Fibroblast of lung (primary cell): ENCODE data around the gene CLEC12A. TPM values are rescaled to one million over a fixed set of nuclear protein-coding genes. Genes with fewer than 3 reads are reported as not detected.

Experiments
- DNase-seq, 2 donors: peaks; one replicate each; pipeline versions ENCODE4 v3.0.0 to v3.0.0-alpha.2; 2010; ENCODE audit warnings: low read depth in 2 of 2
- H2AFZ ChIP-seq: 2 replicates; pipeline ENCODE4 v1.5.1; 2012; ENCODE audit warnings: low read length, control low read depth, inconsistent platforms
- H3K27ac ChIP-seq: 2 replicates; pipeline ENCODE4 v1.5.1; 2011; ENCODE audit warnings: low read length, control low read depth; ENCODE audit not compliant: insufficient read depth
- H3K27me3 ChIP-seq: 2 replicates; pipeline ENCODE4 v1.5.1; 2011; ENCODE audit warnings: mild to moderate bottlenecking, low read length; ENCODE audit not compliant: control insufficient read depth, insufficient read depth
- H3K36me3 ChIP-seq: 2 replicates; pipeline ENCODE4 v1.5.1; 2011; ENCODE audit warnings: low read length; ENCODE audit not compliant: control insufficient read depth, insufficient read depth
- H3K4me1 ChIP-seq: 2 replicates; pipeline ENCODE4 v1.5.1; 2011; ENCODE audit warnings: low read length; ENCODE audit not compliant: control insufficient read depth, insufficient read depth; ENCODE audit errors: extremely low read depth
- H3K4me2 ChIP-seq: 2 replicates; pipeline ENCODE4 v1.5.1; 2011; ENCODE audit warnings: low read length, control low read depth; ENCODE audit not compliant: insufficient read depth; ENCODE audit errors: extremely low read depth
- H3K4me3 ChIP-seq, 4 experiments: fragments of 200-600 bp in 1 of 4; sonication (generic) in 1 of 4; replicated peaks in 1 of 4; 2 replicates each; pipeline ENCODE4 v1.5.1; 2011 to 2016; ENCODE audit warnings: low read length in 4 of 4, low read depth in 3 of 4, mild to moderate bottlenecking in 3 of 4, control low read depth in 2 of 4, inconsistent platforms in 1 of 4, mixed read lengths in 1 of 4; ENCODE audit not compliant: insufficient read depth in 1 of 4; ENCODE audit errors: control extremely low read depth in 1 of 4
- H3K79me2 ChIP-seq: 2 replicates; pipeline ENCODE4 v1.5.1; 2012; ENCODE audit warnings: mild to moderate bottlenecking, low read length, inconsistent platforms; ENCODE audit not compliant: control insufficient read depth, insufficient read depth
- H3K9ac ChIP-seq: 2 replicates; pipeline ENCODE4 v1.5.1; 2011; ENCODE audit warnings: mild to moderate bottlenecking, low read length, control low read depth; ENCODE audit not compliant: insufficient read depth
- H3K9me3 ChIP-seq: 2 replicates; pipeline ENCODE4 v1.5.1; 2012; ENCODE audit warnings: low read depth, low read length; ENCODE audit not compliant: control insufficient read depth, insufficient read depth
- H4K20me1 ChIP-seq: 2 replicates; pipeline ENCODE4 v1.5.1; 2011; ENCODE audit warnings: low read length; ENCODE audit not compliant: control insufficient read depth, insufficient read depth; ENCODE audit errors: extremely low read depth
- CTCF ChIP-seq, 2 donors: IDR thresholded peaks in 1 of 2; conservative IDR thresholded peaks in 1 of 2; 1 replicate in 1 of 2; 2 replicates in 1 of 2; pipeline ENCODE4 v1.5.1; 2011 to 2012; ENCODE audit warnings: low read length in 2 of 2, control low read depth in 1 of 2, inconsistent platforms in 1 of 2, low read depth in 1 of 2, mild to moderate bottlenecking in 1 of 2
- EZH2 ChIP-seq: IDR thresholded peaks from 2 replicates; pipeline ENCODE4 v1.5.1; 2012; ENCODE audit warnings: low read length, control low read depth, mild to moderate bottlenecking; ENCODE audit errors: missing control alignments
- polyA plus RNA-seq, 2 donors: library from polyadenylated mRNA; depleted of rRNA in 1 of 2; stranded (reverse) in 1 of 2; unstranded in 1 of 2; fragments of >200 nt; gene quantifications; 2 replicates each; pipeline ENCODE4 v1.2.1, GENCODE V29; 2011 to 2012; ENCODE audit warnings: missing spikeins in 1 of 2
- total RNA-seq: library from RNA; depleted of rRNA; stranded (reverse); fragments of >200 nt; gene quantifications from 2 replicates; pipeline ENCODE4 v1.2.1, GENCODE V29; 2014

CLEC12A gene
- total and polyA plus RNA-seq, 2 donors (not counting 1 experiment from before 2014, with no cell fraction given): not detected

- H3K79me2 ChIP-seq: no peaks in the 10 kb centered on the region
- no peaks in the 10 kb centered on the region for H3K27me3 ChIP-seq
- H3K36me3 ChIP-seq: no peaks in the 10 kb centered on the region
- H3K4me3 ChIP-seq: no peak overlapping the region
- no peak overlapping the region for H2AFZ ChIP-seq
- H3K4me2 ChIP-seq: no peak overlapping the region
- no peaks in the 10 kb centered on the region for H3K9me3 ChIP-seq
- no peaks in the 10 kb centered on the region for H4K20me1 ChIP-seq
- H3K27ac ChIP-seq: no peak overlapping the region
- no peak for TF ChIP-seq CTCF (conservative IDR thresholded peaks at IDR 0.05 in 1 of 2, IDR thresholded peaks at IDR 0.05 in 1 of 2; ENCODE audit: low read depth in 1 of 2, low read length in 2 of 2)
- TF ChIP-seq EZH2: no peak
- no peak overlapping the region for H3K9ac ChIP-seq
- no peak for DNase-seq
- no peaks in the 10 kb centered on the region for H3K4me1 ChIP-seq
Observed at GRCh38 chr12:9957834-9958233, 13.4 kb upstream of the CLEC12A start.

DNA sequence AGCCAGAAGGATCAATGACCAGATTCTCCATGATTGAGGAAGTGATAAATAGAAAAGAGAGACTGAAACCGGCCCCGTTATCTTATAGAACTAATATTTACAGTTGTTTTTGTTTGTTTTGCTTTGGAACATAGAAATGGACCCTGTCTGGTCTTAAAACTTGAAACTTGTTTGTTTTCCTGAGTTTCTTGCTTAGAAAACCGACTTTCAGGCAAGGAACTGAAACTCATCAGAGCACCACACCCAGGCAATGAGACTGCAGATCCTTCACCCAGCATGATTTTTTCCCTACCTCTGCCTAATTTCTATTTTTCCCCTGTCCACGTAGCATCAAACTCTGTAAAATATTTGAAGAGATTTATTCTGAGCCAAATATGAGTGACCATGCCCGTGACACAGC is 10.6 kb upstream of the CLEC12A start:
- no peak overlapping the region for H3K4me2 ChIP-seq
- no peaks in the 10 kb centered on the region for H4K20me1 ChIP-seq
- TF ChIP-seq CTCF (conservative IDR thresholded peaks at IDR 0.05 in 1 of 2, IDR thresholded peaks at IDR 0.05 in 1 of 2; ENCODE audit: low read depth in 1 of 2, low read length in 2 of 2) (no peak), EZH2 (no peak)
- H3K4me1 ChIP-seq: no peaks in the 10 kb centered on the region
- H3K9ac ChIP-seq: no peak overlapping the region
- no peaks in the 10 kb centered on the region for H3K9me3 ChIP-seq
- no peak for DNase-seq
- no peaks in the 10 kb centered on the region for H3K79me2 ChIP-seq
- no peak overlapping the region for H2AFZ ChIP-seq
- no peak overlapping the region for H3K27ac ChIP-seq
- no peaks in the 10 kb centered on the region for H3K36me3 ChIP-seq
- no peaks in the 10 kb centered on the region for H3K27me3 ChIP-seq
- no peak overlapping the region for H3K4me3 ChIP-seq

DNA sequence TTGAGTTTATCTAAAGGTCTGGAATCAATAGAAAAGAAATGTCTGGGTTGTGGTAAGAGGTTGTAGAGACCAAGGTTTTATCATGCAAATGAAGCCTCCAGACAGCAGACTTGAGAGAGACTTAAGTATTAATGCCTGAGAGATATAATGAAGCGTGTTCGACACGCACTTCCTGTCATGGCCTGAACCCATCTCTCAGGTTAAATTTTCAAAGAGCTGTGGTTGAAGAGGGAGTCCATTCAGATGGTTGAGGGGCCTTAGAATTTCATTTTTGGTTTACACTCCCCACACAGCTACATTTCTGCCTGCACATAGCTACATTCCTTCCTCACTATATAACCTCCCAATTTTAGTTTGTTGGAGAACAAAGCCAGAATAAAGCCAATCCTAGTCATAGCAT is 10.1 kb upstream of the CLEC12A start:
- Histone ChIP-seq H3K79me2 (no peaks in the 10 kb centered on the region), H3K9ac (no peak overlapping the region), H3K27me3 (no peaks in the 10 kb centered on the region), H3K4me1 (no peaks in the 10 kb centered on the region), H2AFZ (no peak overlapping the region), H3K4me3 (no peak overlapping the region), H3K4me2 (no peak overlapping the region), H3K27ac (no peak overlapping the region), H4K20me1 (no peaks in the 10 kb centered on the region), H3K36me3 (no peaks in the 10 kb centered on the region), H3K9me3 (no peaks in the 10 kb centered on the region)
- no peak for DNase-seq
- TF ChIP-seq CTCF (conservative IDR thresholded peaks at IDR 0.05 in 1 of 2, IDR thresholded peaks at IDR 0.05 in 1 of 2; ENCODE audit: low read depth in 1 of 2, low read length in 2 of 2) (no peak), EZH2 (no peak)
